COLO668 (cell line): Measurements from ENCODE around the gene SZT2.
"Not testable (repeated sequence)": the region's sequence is repeated elsewhere in the genome, so short reads cannot be mapped to it uniquely, and the experiment has no call there.

ENCODE experiments used
- DNase-seq: peaks from one replicate; lab custom pipeline; 2025; ENCODE audit not compliant: unreplicated experiment; lab: John Stamatoyannopoulos, UW

The SZT2 gene

DNA sequence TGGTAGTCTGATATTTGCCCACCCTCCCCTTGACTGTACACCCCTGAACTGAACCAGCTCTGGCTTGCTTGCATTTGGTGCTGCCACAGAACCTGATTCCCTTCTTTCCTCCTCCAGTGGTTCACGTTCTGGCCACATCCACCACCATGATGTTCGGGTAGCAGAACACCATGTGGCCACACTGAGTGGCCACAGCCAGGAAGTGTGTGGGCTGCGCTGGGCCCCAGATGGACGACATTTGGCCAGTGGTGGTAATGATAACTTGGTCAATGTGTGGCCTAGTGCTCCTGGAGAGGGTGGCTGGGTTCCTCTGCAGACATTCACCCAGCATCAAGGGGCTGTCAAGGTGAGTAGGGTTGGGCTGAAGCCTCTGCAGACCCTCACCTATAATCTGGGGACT, 29.1 kb upstream of the SZT2 start:
- DNase-seq: no peak

DNA sequence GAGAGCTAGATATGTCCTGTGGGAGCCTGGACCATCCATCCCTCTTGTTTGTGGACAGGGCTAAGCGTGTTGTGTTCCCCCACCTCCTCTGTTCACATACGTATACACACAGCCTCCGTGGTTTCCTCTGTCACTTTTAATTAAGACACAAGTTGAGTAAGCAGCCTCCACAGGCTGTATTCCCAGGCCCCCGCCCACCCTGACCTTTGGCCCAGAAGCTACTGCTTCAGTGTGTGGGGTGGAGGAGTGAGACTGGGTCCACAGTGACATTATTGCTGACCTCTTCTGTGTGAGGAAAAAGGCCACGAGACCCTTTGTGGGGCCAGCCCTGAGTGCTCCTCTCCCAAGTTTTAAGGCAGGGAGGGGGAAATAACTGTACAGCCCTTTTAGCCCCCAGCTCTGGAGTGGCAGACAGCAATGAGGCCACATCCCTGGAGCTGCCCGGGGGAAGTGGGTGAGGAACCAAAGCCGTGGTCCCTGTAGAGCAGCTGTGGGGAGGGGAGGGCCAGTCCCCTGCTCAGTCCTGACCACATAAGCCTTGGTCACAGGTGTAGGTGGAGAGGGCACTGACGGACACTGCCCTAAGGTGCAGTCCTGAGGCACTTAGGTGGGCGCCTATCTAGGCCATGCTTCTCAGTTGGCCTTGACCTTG, 26.3 kb upstream of the SZT2 start:
- DNase-seq: no peak

DNA sequence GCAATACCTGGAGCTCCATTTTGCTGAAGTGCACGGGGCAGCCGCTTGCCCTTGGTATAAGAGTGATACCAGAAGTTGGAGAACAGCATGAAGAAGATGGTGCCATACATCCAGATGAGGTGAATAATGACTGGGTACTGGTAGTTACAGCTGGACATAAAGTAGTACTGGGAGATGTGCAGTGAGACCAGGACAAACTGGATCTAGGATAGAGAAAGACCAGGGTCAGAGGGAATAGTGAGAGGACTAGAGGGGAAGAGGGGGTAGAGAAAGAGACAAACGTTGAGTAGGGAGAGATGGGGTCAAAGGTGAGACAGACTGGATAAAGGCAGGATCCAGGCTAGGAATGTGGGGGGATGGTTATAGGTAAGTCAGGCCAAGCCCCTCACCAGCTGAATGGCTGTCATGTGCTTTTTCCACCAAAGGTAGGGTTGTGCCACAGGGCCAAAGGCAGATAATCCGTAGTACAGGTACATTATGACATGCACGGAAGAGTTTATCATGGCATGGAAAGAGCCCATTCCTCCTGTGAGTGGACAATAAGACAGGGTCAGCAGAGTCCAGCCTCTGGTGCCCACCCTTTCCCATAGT, 25.7 kb upstream of the SZT2 start:
- no peak for DNase-seq

- no peak for DNase-seq
These were observed 24.0 kb upstream of the SZT2 start for GRCh38 chr1:43365678-43366077.

GRCh38 chr1:43366179-43366578, 23.5 kb upstream of the SZT2 start:
- DNase-seq: peak; percentile 82

DNA sequence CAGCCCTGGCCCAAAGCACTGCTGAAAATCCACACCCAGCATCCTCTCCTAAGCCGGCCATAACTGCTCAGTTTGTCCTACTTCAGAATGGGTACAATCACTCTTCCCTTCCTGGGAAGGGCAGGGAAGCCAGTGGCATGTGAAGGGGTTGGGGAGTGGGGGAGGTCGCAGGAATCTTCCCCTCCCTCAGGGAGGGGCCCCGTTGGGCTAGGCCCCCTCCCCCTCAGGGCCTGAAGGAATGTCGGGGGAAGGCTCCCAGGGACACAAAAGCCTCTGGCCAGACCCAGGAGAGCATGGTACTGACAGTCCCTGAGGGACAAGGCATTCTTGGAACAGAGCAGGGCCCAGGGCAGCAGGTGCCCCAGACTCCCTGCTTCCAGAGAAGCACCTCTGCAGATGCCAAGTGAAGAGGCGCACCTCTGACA, 23.1 kb upstream of the SZT2 start:
- DNase-seq: no peak

DNA sequence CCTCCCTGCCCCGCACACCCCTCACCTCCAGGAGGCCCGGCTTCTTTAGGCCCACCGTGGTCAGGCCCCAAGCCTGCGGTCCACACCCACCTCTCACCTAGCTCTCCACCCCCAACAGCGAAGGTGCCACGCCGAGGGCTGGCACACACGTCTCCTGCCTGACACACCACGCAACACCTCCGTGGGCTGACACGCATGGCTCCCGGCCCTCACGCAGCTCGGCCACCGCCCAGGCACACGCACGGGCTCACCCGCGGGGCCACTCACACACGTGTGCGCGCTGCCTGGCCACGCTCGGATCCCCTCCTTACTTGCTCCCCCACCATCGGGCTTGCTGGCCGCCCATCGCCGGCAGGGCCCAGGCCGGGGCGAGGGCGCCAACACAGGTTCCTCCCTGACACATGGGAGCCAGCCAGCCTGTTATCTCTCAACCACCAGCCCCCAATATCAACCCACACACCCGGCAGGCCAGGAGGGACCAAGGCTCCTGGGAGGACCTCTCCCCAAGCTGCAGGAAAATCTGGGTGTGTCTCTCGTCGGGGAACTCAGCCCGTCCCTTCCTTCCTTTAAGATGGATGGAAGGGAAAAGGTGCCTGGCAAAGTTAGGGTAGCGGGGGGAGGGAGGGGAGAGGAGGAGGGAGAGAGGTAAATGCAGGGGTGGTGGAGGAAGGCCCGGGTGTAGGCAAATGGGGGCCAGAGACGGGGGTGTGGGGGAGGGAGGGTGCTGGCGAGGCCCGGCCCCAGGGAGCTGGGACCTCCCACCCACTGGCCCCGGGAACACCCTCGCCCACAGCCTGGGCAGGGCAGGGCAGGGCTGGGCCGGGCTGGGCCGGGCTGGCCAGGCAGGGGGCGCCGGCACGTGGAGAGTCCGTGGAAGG, 22.4 kb upstream of the SZT2 start:
- peak; percentile 51 for DNase-seq

- DNase-seq: peak; percentile 99
These were observed 21.6 kb upstream of the SZT2 start, which contains the start of gene ELOVL1 for GRCh38 chr1:43367904-43368645. Gene ELOVL1 (minus strand): TSS chr1:43368011. CDS start chr1:43365609, 2,402 bp downstream.

GRCh38 chr1:43368646-43369020, 21.1 kb upstream of the SZT2 start:
- DNase-seq: no peak

DNA sequence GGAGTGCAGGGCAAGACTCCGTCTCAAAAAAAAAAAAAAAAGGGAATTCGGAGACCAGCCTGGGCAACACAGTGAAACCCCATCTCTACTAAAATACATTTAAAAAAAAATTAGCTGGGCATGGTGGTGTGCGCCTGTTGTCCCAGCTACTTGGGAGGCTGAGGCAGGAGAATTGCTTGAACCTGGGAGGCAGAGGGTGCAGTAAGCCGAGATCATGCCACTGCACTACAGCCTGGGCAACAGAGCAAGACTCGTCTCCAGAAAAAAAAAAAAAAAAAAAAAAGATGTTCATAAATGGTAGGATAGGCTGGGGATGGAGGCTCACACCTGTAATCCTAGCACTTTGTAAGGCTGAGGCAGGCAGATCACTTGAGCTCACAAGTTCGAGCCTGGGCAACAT, 19.9 kb upstream of the SZT2 start:
- not testable (repeated sequence) for DNase-seq

- DNase-seq: no peak
These were observed 19.1 kb upstream of the SZT2 start for GRCh38 chr1:43370564-43370963.

DNA sequence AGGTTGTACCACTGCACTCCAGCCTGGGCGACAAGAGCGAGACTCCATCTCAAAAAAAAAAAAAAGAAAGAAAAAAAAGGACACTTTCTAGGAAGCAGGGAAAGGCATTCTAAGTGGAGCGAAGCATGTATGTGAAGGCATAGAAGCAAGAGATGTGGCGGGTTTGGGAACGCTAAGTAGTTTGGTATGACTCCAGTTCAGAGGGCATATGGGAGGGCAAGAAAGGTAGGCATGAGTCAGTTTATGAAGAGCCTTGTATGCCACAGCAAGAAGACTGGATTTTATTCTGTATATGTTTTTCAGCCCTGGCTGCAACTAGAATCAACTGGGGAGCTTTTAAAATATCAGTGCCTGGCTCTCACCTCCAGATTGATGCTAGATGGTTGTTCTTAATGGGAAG, 17.5 kb upstream of the SZT2 start:
- DNase-seq: no peak

DNA sequence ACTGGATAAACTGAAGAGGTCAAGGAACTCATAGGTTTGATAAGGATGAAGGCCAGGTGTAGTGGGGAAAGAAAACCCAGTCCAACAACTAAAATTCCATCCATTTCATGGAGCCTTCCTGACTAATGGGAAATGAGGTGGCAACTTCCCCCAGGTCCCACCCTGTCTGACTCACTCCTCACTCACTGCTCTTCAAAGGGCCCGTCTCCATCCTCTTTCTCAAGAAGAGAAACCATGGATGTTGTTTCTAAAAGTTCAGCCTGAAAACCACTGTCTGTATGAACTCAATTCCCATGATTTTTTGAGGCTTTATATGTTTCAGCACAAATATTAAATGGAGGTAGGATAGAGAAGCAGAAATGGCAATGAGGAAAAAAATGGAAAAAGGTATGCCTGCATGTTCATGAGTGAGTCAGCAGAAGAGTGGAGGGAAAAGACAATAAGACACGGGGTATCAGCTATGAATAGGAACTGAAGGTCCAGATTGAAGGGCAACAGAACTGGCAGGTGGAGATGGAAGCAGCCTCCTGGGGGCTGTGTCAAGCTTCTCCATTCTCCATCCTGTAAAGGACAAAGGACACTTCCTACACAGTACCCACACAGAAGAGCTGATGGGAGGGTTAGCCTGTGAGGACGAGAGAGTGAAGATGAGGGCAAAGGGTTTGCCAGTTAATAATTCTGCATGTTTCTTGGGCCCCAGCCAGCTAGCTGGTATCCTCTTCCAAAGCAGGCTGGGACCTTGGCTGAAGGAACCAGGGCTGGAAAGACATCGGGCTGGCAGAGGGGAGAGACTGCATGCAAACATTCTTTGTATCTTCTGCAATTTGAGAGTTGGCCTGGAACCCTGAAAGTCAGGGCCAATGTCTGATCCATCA, 16.4 kb upstream of the SZT2 start:
- DNase-seq: no peak

- no peak for DNase-seq
These were observed 12.9 kb upstream of the SZT2 start for GRCh38 chr1:43376723-43377235.

GRCh38 chr1:43377831-43378230, 11.9 kb upstream of the SZT2 start:
- no peak for DNase-seq

DNA sequence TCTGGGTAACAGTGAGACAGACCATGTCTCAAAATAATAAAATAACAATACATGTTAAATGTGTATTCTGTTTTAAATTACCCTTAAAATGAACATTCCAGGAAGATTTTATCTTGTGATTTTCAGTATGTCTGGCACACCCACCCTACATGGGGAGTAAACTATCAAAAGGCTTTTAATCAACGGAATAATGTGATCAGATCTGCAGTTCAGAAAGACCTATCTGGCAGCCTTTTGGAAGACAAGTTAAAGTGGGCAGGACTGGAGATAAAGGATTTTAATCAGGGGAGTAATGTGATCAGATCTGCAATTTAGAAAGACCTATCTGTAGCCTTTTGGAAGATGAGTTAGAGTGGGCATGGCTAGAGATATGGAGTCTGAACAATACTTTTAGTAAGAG, 10.2 kb upstream of the SZT2 start:
- DNase-seq: no peak

- DNase-seq: no peak
These were observed 8.1 kb upstream of the SZT2 start for GRCh38 chr1:43381612-43382011.

DNA sequence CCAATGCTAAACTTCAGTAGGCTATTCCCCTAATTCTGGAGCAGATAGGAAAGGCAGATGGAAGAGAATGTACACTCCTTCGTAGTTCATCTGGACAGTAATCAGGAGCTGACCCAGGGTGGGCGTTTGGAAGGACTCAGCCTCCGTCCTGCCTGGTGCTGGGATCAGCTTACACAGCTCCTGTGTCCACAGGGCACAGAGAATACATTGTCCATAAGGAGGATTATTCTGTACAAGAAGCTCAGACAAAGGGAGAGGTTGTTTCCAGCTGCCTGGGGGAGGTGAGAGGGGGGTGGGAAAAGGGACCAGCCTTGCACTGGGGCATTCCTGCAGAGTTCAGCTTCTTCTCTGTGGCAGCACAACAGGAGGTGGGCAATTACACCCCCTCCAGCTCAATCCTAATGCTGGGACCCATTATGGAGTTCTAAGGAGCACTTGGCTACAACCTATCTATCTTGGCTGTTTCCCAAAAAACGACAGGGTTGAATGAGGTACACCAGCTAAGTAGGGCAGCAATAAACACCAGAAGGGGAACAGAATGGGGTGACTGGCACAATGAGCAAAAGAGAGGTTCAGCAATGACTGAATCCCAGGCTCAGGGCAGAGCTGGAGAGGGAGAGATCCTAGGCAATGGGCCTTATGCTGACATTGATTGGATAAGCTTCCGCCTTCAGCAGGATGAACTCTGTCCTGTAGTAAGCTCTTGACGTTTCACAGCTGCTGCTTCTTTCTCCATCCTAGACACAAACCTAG, 7.5 kb upstream of the SZT2 start:
- DNase-seq: no peak

GRCh38 chr1:43383449-43383848, 6.2 kb upstream of the SZT2 start:
- peak; percentile 23 for DNase-seq
